IMR-90 (cell line): ENCODE measurements around the gene CETN1. TPM values are rescaled to one million over a fixed set of nuclear protein-coding genes. Genes with fewer than 3 reads are reported as not detected.

Source experiments
- ATAC-seq: fragments of 200-7000 bp; cut with Tn5 transposase; 2 replicates; pipeline ENCODE4 v1.9.1; 2020; ENCODE audit warnings: low read depth, mild to moderate bottlenecking, moderate library complexity
- BruUV-seq: library from RNA; stranded (reverse); fragments of 400-500 nt; replicated peaks from 2 replicates; lab custom pipeline; 2021; lab: Mats Ljungman, UMichigan
- CTCF ChIA-PET: fragments of 300-600 bp; formaldehyde crosslinking; extraction: SDS; loops from one replicate; lab custom pipeline; 2021; ENCODE audit warnings: antibody characterized with exemption; lab: Yijun Ruan, JAX
- POLR2A ChIA-PET: fragments of 300-600 bp; sonication (Branson Sonifier 250); formaldehyde crosslinking; loops from one replicate; lab custom pipeline; 2022; ENCODE audit warnings: antibody characterized with exemption; ENCODE audit not compliant: unreplicated experiment; lab: Charles Lee
- DNase-seq: peaks from one replicate; pipeline ENCODE4 v3.0.0; 2013
- H2AFZ ChIP-seq: replicated peaks from 2 replicates; pipeline ENCODE3; 2013; ENCODE audit warnings: low read length, mild to moderate bottlenecking; ENCODE audit not compliant: poor library complexity
- H2AK5ac ChIP-seq: 2 replicates; pipeline ENCODE4 v1.6.1; 2013; ENCODE audit warnings: low read depth, low read length, inconsistent platforms
- H2AK9ac ChIP-seq: replicated peaks from 2 replicates; pipeline ENCODE3; 2013; ENCODE audit warnings: mild to moderate bottlenecking, low read depth, low read length, moderate library complexity; ENCODE audit not compliant: poor library complexity
- H2BK120ac ChIP-seq: 2 replicates; pipeline ENCODE4 v1.6.1; 2013; ENCODE audit warnings: low read depth, low read length, inconsistent platforms
- H2BK15ac ChIP-seq: 3 replicates; pipeline ENCODE4 v1.6.1; 2013; ENCODE audit warnings: low read depth, low read length, inconsistent platforms
- H2BK20ac ChIP-seq: 2 replicates; pipeline ENCODE4 v1.6.1; 2013; ENCODE audit warnings: low read depth, mild to moderate bottlenecking, inconsistent platforms, low read length, moderate library complexity
- H2BK5ac ChIP-seq: 2 replicates; pipeline ENCODE4 v1.6.1; 2013; ENCODE audit warnings: mild to moderate bottlenecking, low read depth, low read length, inconsistent platforms; ENCODE audit not compliant: poor library complexity, severe bottlenecking
- H3K14ac ChIP-seq: replicated peaks from 2 replicates; pipeline ENCODE4 v1.6.1; 2013; ENCODE audit warnings: low read depth, low read length, inconsistent platforms
- H3K18ac ChIP-seq: 2 replicates; pipeline ENCODE4 v1.6.1; 2013; ENCODE audit warnings: low read depth, low read length, control low read depth
- H3K23ac ChIP-seq: 2 replicates; pipeline ENCODE4 v1.6.1; 2013; ENCODE audit warnings: low read depth, low read length, inconsistent platforms
- H3K27ac ChIP-seq: 2 replicates; pipeline ENCODE4 v1.5.1; 2013; ENCODE audit warnings: mild to moderate bottlenecking, control low read depth, low read length; ENCODE audit not compliant: insufficient read depth
- H3K27me3 ChIP-seq: 2 replicates; pipeline ENCODE4 v1.6.1; 2013; ENCODE audit warnings: low read length; ENCODE audit not compliant: control insufficient read depth, insufficient read depth
- H3K36me3 ChIP-seq: 2 replicates; pipeline ENCODE4 v1.6.1; 2013; ENCODE audit warnings: low read length, mixed read lengths; ENCODE audit not compliant: control insufficient read depth, insufficient read depth
- H3K4ac ChIP-seq: 2 replicates; pipeline ENCODE4 v1.6.1; 2013; ENCODE audit warnings: low read depth, low read length, inconsistent platforms
- H3K4me1 ChIP-seq: 2 replicates; pipeline ENCODE4 v1.6.1; 2013; ENCODE audit warnings: low read length, mixed read lengths; ENCODE audit not compliant: control insufficient read depth, insufficient read depth
- H3K4me2 ChIP-seq: 2 replicates; pipeline ENCODE4 v1.6.1; 2013; ENCODE audit warnings: low read depth, mild to moderate bottlenecking, control low read depth, low read length, moderate library complexity
- H3K4me3 ChIP-seq: 2 replicates; pipeline ENCODE4 v1.5.1; 2013; ENCODE audit warnings: low read depth, mild to moderate bottlenecking, control low read depth, low read length, moderate library complexity; ENCODE audit not compliant: insufficient read depth
- H3K56ac ChIP-seq: 2 replicates; pipeline ENCODE4 v1.6.1; 2013; ENCODE audit warnings: low read length, inconsistent platforms; ENCODE audit not compliant: insufficient read depth; ENCODE audit errors: extremely low read depth
- H3K79me1 ChIP-seq, 2 experiments: 2 replicates each; pipeline ENCODE4 v1.6.1; 2013; ENCODE audit warnings: low read length in 2 of 2, inconsistent platforms in 1 of 2, low read depth in 1 of 2
- H3K9ac ChIP-seq: 2 replicates; pipeline ENCODE4 v1.6.1; 2013; ENCODE audit warnings: low read depth, low read length, control low read depth
- H3K9me1 ChIP-seq: 2 replicates; pipeline ENCODE4 v1.6.1; 2013; ENCODE audit warnings: low read length, inconsistent platforms; ENCODE audit not compliant: insufficient read depth
- H3K9me3 ChIP-seq: 2 replicates; pipeline ENCODE4 v1.6.1; 2013; ENCODE audit warnings: low read length; ENCODE audit not compliant: control insufficient read depth, insufficient read depth
- H4K20me1 ChIP-seq: 2 replicates; pipeline ENCODE4 v1.6.1; 2013; ENCODE audit warnings: low read length, inconsistent platforms; ENCODE audit not compliant: insufficient read depth
- H4K5ac ChIP-seq: 2 replicates; pipeline ENCODE4 v1.6.1; 2013; ENCODE audit warnings: mild to moderate bottlenecking, low read depth, low read length, control low read depth
- H4K8ac ChIP-seq, 2 experiments: 2 replicates each; pipeline ENCODE4 v1.6.1; 2013; ENCODE audit warnings: low read depth in 2 of 2, low read length in 2 of 2, control low read depth in 1 of 2, inconsistent platforms in 1 of 2
- H4K91ac ChIP-seq: 2 replicates; pipeline ENCODE4 v1.6.1; 2013; ENCODE audit warnings: low read depth, low read length, inconsistent platforms; ENCODE audit not compliant: insufficient read depth
- CEBPB ChIP-seq: IDR thresholded peaks from 2 replicates; pipeline ENCODE4 v1.6.1; 2012; ENCODE audit warnings: low read depth, low read length, improper control_type of control experiment
- MAZ ChIP-seq: IDR thresholded peaks from 2 replicates; pipeline ENCODE4 v1.6.1; 2012; ENCODE audit warnings: low read depth, mild to moderate bottlenecking, low read length, improper control_type of control experiment, moderate library complexity, borderline replicate concordance
- POLR2A ChIP-seq: IDR thresholded peaks from 2 replicates; pipeline ENCODE4 v1.6.1; 2012; ENCODE audit warnings: mild to moderate bottlenecking, low read depth, low read length
- RAD21 ChIP-seq: IDR thresholded peaks from 2 replicates; pipeline ENCODE4 v1.6.1; 2012; ENCODE audit warnings: low read length, improper control_type of control experiment
- RCOR1 ChIP-seq: IDR thresholded peaks from 2 replicates; pipeline ENCODE4 v1.6.1; 2012; ENCODE audit warnings: mild to moderate bottlenecking, low read length, improper control_type of control experiment; ENCODE audit not compliant: insufficient replicate concordance
- SMC3 ChIP-seq: fragments of 150-350 bp; IDR thresholded peaks from 2 replicates; pipeline ENCODE4 v1.6.1; 2016; ENCODE audit warnings: low read depth, mild to moderate bottlenecking, antibody characterized with exemption, low read length, moderate library complexity
- WGBS, 2 experiments: methylation state at CpG; one replicate each; pipeline versions ENCODE4 v1.1.5 to v1.1.7; 2013; ENCODE audit warnings: missing lambda C conversion rate in 2 of 2; ENCODE audit not compliant: insufficient read length in 1 of 2; ENCODE audit errors: extremely low coverage in 2 of 2; 5-methylcytosine and 5-hydroxymethylcytosine counted together
- dilution Hi-C: fragments of 300-500 bp; cut with HindIII; formaldehyde crosslinking; loops from one replicate; pipeline ENCODE4 v1.14.3; 2018; ENCODE audit warnings: low sequenced_read_pairs; ENCODE audit not compliant: unreplicated experiment
- in situ Hi-C: fragments of 300-500 bp; cut with MboI; formaldehyde crosslinking; loops from 3 replicates; pipeline ENCODE4 v1.14.3; 2019; ENCODE audit warnings: low sequenced_read_pairs, inconsistent platforms, mixed read lengths
- intact Hi-C: fragments of 100-400 bp; cut with micrococcal nuclease; formaldehyde crosslinking; loops from 2 replicates; pipeline ENCODE4 v1.10.0; 2022
- polyA plus RNA-seq, 3 experiments: library from polyadenylated mRNA; depleted of rRNA; stranded (reverse); fragments of >200 nt; gene quantifications; 2 replicates each; pipeline ENCODE4 v1.2.3, GENCODE V29; 2012; ENCODE audit warnings: low replicate concordance in 1 of 3
- total RNA-seq: library from RNA; depleted of rRNA; stranded (reverse); fragments of >200 nt; gene quantifications from 2 replicates; pipeline ENCODE4 v1.2.3, GENCODE V29; 2012
- TF ChIP-seq, protein P1 (sequence below): conservative IDR thresholded peaks from 2 replicates; pipeline ENCODE4 v1.5.1; 2012; ENCODE audit warnings: mild to moderate bottlenecking, low read depth, low read length, improper control_type of control experiment

Gene CETN1
- total and polyA plus RNA-seq, 2 of the 4 experiments (the other 2 are of a cell fraction), result not detected

DNA sequence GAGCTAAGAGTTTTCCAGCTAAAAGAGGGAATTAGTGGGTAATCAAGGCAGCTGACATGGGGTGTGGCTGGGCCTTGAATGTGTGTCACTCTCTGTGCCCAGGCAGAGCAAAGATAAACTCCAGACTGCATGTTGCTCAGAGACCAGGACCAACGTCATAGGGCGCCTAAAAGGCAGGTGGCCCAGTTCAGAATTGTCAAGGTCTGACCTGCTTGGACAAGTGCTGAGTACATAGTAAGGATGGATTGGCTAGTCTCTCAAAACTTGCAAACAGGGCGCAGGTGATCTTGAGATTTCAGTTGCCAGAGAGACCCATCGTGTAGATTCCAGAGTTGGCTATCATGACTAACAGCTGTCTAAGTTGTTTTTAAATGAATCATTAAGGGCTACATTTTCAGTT is 35.6 kb downstream of the CETN1 start:
- no peak overlapping the region for H4K91ac ChIP-seq
- WGBS, 2 experiments, result no CpG with 5 or more reads among the region's 4 CpGs
- H2BK120ac ChIP-seq, result no peak overlapping the region
- no peak overlapping the region for H3K4ac ChIP-seq
- H3K4me3 ChIP-seq, result no peak overlapping the region
- DNase-seq (no peak), ATAC-seq (no peak)
- H4K8ac ChIP-seq, result no peak overlapping the region
- no peak overlapping the region for H2BK20ac ChIP-seq
- in situ Hi-C loops (no loop called here), dilution Hi-C loops (no loop called here), intact Hi-C loops (loop anchor here (1.0 to 10.0 kb wide), 6 partner anchors 113 to 348 kb away; partner anchors contain the start of genes COLEC12 and THOC1)
- no peak overlapping the region for H3K18ac ChIP-seq
- H3K36me3 ChIP-seq, result no peaks in the 10 kb centered on the region
- H3K14ac ChIP-seq, result no peak overlapping the region
- peaks cover 32% of the 10 kb centered on the region for H3K27me3 ChIP-seq
- no peak overlapping the region for H2BK5ac ChIP-seq
- H3K79me1 ChIP-seq, result no peaks in the 10 kb centered on the region
- no peak overlapping the region for H2BK15ac ChIP-seq
- BruUV-seq, result no TSS peak
- ChIA-PET CTCF (interaction anchor here (0.6 to 1.5 kb wide), 3 partner anchors 10 to 322 kb away, joined by 3 to 5 read pairs (median 3); no protein-coding TSS in a partner anchor), POLR2A (no interaction called here)
- no peak overlapping the region for H2AK5ac ChIP-seq
- no peaks in the 10 kb centered on the region for H4K20me1 ChIP-seq
- H3K9ac ChIP-seq, result no peak overlapping the region
- no peak overlapping the region for H3K56ac ChIP-seq
- no peaks in the 10 kb centered on the region for H3K9me1 ChIP-seq
- H3K23ac ChIP-seq, result no peak overlapping the region
- no peak overlapping the region for H2AK9ac ChIP-seq
- TF ChIP-seq RCOR1 (no peak), POLR2A (no peak), RAD21 (no peak), SMC3 (no peak), CEBPB (no peak), MAZ (no peak)
- TF ChIP-seq, protein P1, sequence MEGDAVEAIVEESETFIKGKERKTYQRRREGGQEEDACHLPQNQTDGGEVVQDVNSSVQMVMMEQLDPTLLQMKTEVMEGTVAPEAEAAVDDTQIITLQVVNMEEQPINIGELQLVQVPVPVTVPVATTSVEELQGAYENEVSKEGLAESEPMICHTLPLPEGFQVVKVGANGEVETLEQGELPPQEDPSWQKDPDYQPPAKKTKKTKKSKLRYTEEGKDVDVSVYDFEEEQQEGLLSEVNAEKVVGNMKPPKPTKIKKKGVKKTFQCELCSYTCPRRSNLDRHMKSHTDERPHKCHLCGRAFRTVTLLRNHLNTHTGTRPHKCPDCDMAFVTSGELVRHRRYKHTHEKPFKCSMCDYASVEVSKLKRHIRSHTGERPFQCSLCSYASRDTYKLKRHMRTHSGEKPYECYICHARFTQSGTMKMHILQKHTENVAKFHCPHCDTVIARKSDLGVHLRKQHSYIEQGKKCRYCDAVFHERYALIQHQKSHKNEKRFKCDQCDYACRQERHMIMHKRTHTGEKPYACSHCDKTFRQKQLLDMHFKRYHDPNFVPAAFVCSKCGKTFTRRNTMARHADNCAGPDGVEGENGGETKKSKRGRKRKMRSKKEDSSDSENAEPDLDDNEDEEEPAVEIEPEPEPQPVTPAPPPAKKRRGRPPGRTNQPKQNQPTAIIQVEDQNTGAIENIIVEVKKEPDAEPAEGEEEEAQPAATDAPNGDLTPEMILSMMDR, result no peak
- H3K4me1 ChIP-seq, result no peaks in the 10 kb centered on the region
- no peaks in the 10 kb centered on the region for H3K9me3 ChIP-seq
- H2AFZ ChIP-seq, result no peak overlapping the region
- H3K4me2 ChIP-seq, result no peak overlapping the region
- no peak overlapping the region for H3K27ac ChIP-seq
- H4K5ac ChIP-seq, result no peak overlapping the region
